Activated naive CD8-positive, alpha-beta T cell treated with anti-CD3 and anti-CD28 coated beads, Interleukin-2, amount 50 U/mL, for 24 hours (primary cell): Measurements from ENCODE around the gene USH1G.

Source experiments
- ATAC-seq: fragments of 150-1000 bp; cut with Tn5 transposase; one replicate; pipeline ENCODE4 v1.10.0; 2021
- DNase-seq: peaks from one replicate; pipeline ENCODE4 v3.0.0; 2021
- H3K27ac Mint-ChIP-seq: one replicate; pipeline ENCODE4 v1.8.0; 2021; ENCODE audit warnings: mild to moderate bottlenecking, mixed read lengths
- H3K27me3 Mint-ChIP-seq: one replicate; pipeline ENCODE4 v1.8.0; 2021; ENCODE audit warnings: mixed read lengths
- H3K36me3 Mint-ChIP-seq: one replicate; pipeline ENCODE4 v1.8.0; 2021; ENCODE audit warnings: low read depth, mixed read lengths
- H3K4me1 Mint-ChIP-seq: one replicate; pipeline ENCODE4 v1.8.0; 2021; ENCODE audit warnings: mixed read lengths
- H3K4me3 Mint-ChIP-seq: one replicate; pipeline ENCODE4 v1.8.0; 2021; ENCODE audit warnings: mild to moderate bottlenecking, moderate library complexity, mixed read lengths
- H3K9me3 Mint-ChIP-seq: one replicate; pipeline ENCODE4 v1.8.0; 2021; ENCODE audit warnings: mixed read lengths

The USH1G gene

DNA sequence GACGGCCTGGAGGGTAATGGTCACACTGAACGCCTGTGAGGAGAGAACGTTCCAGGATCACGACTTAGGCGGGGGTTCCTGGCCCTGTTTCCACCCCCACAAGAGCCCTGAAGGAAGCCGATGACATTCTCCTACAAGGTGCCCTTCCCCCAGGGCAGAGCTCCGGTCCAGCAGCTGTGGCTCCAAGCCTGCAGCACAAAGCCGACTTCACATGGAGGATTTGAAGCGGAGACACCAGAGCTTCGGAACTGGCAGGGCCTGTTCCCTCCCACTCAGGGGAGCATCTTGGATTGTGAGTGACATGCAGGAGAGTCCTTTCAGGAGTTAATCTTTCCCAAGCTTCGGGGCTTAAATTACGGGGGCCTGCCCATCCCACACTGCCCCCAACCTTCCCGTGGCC, 34.6 kb downstream of the USH1G start:
- no peak for ATAC-seq

DNA sequence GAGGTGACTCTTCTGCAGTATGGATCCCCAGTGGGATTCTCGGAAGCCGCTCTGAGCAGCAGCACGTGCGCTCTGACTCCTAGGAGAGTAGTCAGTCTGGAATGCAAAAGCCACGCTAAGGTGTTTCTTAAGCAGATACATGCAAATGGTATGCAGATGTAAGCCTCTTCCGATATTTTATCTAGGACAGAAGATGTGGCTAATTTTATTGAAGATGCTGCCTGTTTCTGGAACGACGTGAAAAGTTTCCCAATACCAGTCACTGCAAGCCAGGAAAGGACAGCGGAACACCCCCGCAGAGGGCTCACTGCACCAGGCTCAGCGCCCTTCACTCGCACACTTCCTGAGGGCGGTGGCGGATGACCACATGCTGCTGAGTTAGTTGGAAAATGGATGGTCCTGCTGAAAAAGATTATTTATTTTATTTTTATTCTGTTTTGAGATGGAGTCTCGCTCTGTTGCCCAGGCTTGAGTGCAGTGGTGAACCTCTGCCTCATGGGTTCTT, 39.8 kb downstream of the USH1G start:
- Mint-ChIP-seq H3K9me3 (no peaks in the 10 kb centered on the region), H3K36me3 (no peaks in the 10 kb centered on the region), H3K27ac (no peak overlapping the region), H3K4me3 (no peak overlapping the region), H3K4me1 (no peaks in the 10 kb centered on the region), H3K27me3 (peaks cover 18% of the 10 kb centered on the region)
- ATAC-seq (no peak), DNase-seq (no peak)

More for the DNA sequence above, 34.6 kb downstream of the USH1G start:
- Mint-ChIP-seq H3K27ac (no peak overlapping the region), H3K4me1 (no peaks in the 10 kb centered on the region), H3K27me3 (peaks cover 28% of the 10 kb centered on the region), H3K9me3 (no peaks in the 10 kb centered on the region), H3K4me3 (no peak overlapping the region), H3K36me3 (no peaks in the 10 kb centered on the region)
- DNase-seq: no peak

DNA sequence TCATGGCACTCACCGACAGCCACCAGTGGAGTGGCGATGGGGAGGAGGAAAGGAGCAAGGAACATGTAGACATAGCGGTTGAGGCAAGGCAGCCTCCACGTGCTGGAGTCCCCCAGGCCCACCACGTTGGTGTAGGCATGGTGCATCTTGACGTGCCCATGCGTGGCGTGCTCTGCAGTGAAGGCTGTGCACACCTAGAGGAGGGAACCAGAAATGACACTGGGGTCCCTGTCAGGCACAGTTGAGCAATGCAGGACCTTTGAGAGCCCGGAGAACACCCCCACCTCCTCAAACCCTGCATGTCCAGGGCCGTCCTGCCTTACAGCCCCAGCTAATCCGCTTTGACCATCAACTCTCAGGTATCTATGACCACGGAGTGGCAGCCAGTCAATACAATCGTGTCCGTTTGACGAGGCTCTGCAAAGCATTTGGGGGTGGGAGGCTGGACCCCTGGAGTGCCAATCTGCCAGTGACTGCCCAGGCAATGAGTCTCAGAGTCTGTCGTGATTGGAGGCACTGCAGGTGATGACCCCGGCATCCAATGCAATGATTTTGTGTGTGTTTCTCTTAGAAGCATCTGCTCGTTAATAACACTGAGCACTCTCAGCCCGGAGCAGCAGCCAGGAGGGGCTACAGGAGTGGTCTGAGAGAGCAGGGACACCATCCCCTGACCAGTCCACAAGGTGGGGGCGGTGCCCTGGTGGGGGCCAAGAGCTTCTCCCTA, 40.4 kb downstream of the USH1G start:
- Mint-ChIP-seq H3K27me3 (peaks cover 18% of the 10 kb centered on the region), H3K9me3 (no peaks in the 10 kb centered on the region)

DNA sequence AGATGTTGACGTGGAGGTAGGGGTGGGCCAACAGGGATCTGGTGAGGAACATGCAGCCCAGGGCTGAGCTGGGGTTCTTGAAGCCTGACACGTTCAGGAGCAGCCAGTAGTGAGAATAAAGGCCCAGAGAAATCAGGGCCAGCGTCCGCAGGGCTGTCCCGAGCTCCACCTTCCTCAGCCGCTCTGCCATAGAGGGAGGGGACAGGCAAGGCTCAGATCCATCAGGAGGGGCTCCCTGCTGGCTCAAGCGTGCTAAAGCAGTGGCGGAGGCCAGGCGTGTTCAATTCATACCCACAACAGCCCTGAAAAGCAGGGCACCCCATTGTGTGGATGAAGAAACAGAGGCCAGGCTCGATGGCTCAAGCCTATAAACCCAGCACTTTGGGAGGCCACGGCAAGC, 42.0 kb downstream of the USH1G start:
- H3K36me3 Mint-ChIP-seq: no peaks in the 10 kb centered on the region
- no peak overlapping the region for H3K27ac Mint-ChIP-seq
- ATAC-seq: no peak
- H3K27me3 Mint-ChIP-seq: peaks cover 14% of the 10 kb centered on the region
- H3K4me3 Mint-ChIP-seq: no peak overlapping the region
- no peaks in the 10 kb centered on the region for H3K4me1 Mint-ChIP-seq
- no peaks in the 10 kb centered on the region for H3K9me3 Mint-ChIP-seq
- DNase-seq: no peak

More for the DNA sequence above, 40.4 kb downstream of the USH1G start:
- Mint-ChIP-seq H3K4me3 (no peak overlapping the region), H3K36me3 (no peaks in the 10 kb centered on the region), H3K4me1 (no peaks in the 10 kb centered on the region), H3K27ac (no peak overlapping the region)
- DNase-seq (no peak), ATAC-seq (no peak)

DNA sequence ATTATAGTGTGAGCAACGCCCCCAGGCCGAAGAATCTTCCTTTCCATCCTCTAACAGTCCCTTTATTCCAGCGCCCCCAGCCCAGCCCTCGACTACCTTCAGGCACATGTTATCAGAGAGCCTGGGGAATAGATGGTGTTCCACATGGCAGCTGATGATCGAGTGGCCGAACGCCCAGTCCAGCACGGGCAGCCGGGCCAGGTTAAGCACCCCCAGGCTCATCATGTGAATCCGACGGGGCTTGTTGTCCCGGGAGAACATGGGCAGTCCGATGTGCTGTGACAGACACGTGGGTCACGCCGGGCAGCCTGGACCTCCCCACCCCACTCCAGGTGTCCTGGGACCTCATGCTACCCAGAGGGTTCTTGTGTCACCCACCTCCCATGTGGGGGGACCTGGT, 43.7 kb downstream of the USH1G start:
- Mint-ChIP-seq H3K9me3 (no peaks in the 10 kb centered on the region), H3K36me3 (no peaks in the 10 kb centered on the region)

DNA sequence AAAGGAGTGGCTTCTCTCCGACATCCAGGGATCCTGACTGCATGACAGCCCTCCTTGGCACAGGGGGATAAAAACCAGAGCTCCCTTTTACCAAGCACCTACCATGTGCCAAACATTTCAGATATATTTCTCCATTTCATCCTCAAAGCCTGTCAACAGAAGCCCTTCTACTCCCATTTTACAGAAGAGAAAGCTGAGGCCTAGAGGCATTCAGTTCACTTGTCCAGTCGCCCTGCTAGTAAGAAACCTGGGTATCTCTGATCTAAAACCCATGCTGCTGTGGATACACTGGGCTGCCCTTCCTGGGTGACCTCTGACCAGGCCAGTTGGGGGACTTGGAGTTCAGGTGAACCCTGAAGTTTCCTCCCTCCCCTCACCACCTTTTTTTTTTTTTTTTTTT, 44.4 kb downstream of the USH1G start:
- Mint-ChIP-seq H3K27me3 (peaks cover 3% of the 10 kb centered on the region), H3K4me1 (peaks cover 9% of the 10 kb centered on the region), H3K4me3 (no peak overlapping the region), H3K36me3 (no peaks in the 10 kb centered on the region), H3K9me3 (no peaks in the 10 kb centered on the region), H3K27ac (no peak overlapping the region)
- ATAC-seq (no peak), DNase-seq (no peak)

More for the DNA sequence above, 43.7 kb downstream of the USH1G start:
- Mint-ChIP-seq H3K4me1 (peaks cover 4% of the 10 kb centered on the region), H3K4me3 (no peak overlapping the region), H3K27me3 (peaks cover 3% of the 10 kb centered on the region), H3K27ac (no peak overlapping the region)
- ATAC-seq: no peak
- no peak for DNase-seq

DNA sequence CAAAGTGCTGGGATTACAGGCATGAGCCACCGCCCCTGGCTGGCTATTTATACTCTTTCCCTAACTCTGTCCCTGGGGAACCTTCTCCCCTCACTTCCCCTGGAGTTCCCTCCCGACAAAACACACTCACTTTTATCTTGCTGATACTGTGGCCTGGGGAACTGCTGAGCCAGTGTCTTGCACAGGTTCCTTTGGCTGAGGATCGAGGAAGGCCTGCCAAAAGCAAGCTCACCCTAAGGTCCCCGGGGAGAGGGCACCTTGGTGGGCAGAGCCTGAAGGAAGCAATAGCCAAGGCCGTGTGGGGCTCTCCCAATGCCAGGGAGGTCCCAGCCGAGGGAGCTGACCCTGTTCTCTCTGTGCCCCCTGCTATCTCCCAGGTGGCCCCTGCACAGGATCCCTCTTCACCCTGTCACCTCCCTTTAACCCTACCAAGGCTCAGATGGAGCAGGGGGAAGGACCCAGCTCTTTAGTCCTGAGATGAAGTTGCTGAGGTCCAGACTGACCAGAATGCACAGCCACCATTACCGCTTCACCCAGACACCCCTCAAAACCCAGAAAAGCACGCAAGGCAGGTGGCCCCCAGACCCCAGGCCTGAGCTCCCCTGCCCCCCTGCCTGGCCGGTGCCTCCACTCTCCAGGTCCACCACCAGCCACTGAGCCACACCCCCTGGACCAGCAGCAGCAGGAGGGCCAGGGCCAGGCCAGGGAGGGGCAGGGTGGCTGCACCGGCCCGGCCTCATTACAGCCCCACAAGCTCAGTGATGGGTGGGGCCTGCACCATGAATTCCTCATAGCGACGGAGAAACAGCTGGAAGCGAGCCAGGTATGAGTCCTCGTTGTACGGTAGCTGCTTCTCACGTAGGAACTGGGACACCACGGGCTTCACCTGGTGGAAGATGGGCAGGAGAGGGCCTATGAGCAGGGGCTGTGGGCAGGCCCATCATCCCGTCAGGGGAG, 45.2 kb downstream of the USH1G start:
- H3K27me3 Mint-ChIP-seq: peaks cover 6% of the 10 kb centered on the region
- no peaks in the 10 kb centered on the region for H3K36me3 Mint-ChIP-seq
- H3K27ac Mint-ChIP-seq: no peak overlapping the region
- no peak overlapping the region for H3K4me3 Mint-ChIP-seq
- H3K9me3 Mint-ChIP-seq: no peaks in the 10 kb centered on the region
- no peak for ATAC-seq
- H3K4me1 Mint-ChIP-seq: peaks cover 13% of the 10 kb centered on the region
- DNase-seq: no peak

DNA sequence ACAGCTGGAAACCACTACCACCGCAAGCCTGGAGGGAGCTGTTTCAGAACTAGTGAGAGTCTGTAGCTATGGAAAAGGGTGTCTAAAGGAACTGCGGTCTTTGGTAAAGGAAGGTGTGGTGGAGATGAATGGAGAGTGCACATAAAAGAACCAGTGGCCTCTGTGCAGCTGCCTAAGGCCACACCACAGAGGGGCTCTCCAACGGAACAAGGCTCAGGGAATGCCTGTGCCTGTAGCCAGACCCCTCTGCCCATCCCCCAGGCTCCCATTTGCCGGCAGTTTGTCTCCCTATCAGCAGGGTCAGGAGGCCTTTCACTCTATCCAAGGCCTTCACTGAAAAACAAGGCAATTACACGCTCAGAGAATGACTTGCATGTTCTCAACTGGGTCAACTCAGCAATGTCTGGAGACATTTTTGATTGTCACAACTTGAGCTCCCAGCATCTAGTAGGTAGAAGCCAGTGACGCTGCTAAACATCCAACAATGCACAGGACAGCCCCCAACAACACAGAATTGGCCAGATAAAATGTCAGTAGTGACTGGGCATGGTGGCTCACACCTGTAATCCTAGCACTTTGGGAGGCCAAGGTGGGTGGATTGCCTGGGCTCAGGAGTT, 47.0 kb downstream of the USH1G start:
- no peak for DNase-seq
- Mint-ChIP-seq H3K4me3 (no peak overlapping the region), H3K4me1 (peaks cover 21% of the 10 kb centered on the region), H3K9me3 (no peaks in the 10 kb centered on the region), H3K27ac (no peak overlapping the region), H3K27me3 (peaks cover 3% of the 10 kb centered on the region), H3K36me3 (no peaks in the 10 kb centered on the region)
- no peak for ATAC-seq

DNA sequence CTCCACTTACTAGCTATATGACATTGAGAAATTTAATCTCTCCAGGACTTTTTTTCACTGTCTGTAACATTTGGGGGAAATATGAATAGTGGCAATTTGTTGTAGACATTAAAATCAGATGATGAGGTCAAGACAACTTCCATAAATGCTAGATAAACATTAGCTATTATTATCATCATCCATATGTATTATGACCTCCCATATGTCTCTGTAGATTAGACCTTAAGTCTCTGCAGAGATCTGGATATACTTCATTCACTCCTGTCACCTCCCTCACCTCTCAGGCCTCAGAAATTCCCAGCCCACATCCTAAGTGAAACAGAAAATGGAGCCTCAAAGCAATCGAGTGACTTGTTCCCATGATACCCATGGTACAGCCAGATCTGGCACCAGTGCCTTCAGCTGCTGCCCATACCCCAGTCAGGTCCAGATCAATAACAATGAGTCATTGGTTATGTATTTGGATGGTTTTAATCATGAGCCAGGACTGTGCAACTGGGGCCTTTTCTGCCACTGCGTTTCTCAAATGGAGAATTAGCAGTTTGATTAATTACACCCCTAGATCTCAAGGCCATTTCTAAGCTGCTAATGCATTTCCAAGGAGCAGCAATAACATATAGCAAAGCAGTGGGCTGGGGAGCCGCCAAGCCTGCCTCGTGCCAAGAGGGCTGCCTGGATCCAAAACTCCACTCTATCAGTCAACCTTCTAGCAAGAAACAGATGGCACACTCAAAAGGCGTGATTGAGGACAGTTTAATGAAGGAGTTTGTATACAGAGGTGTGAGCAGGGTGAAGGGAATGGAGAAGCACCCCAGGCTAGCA, 47.7 kb downstream of the USH1G start:
- Mint-ChIP-seq H3K4me1 (peaks cover 21% of the 10 kb centered on the region), H3K4me3 (no peak overlapping the region), H3K27me3 (peaks cover 3% of the 10 kb centered on the region), H3K9me3 (no peaks in the 10 kb centered on the region), H3K36me3 (no peaks in the 10 kb centered on the region), H3K27ac (no peak overlapping the region)
- DNase-seq (no peak), ATAC-seq (no peak)

DNA sequence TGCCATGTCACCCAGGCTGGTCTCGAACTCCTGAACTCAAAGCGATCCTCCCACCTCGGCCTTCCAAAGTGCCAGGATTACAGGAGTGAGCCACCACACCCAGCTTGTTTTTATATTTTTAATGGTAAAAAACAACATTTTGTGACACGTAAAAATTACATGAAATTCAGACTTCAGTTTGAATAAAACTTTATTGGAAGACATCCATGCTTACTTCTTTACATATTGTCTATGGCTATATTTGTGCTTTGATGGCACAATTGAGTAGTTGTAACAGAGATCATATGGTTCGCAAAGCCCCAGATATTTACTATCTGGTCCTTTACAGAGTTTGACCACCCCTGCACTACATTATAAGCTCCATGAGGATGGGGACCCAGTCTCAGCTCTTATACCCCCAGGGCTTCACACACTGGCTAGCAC, 48.4 kb downstream of the USH1G start:
- no peak for ATAC-seq
- H3K27ac Mint-ChIP-seq: no peak overlapping the region
- no peak overlapping the region for H3K4me3 Mint-ChIP-seq
- H3K36me3 Mint-ChIP-seq: no peaks in the 10 kb centered on the region
- H3K4me1 Mint-ChIP-seq: peaks cover 21% of the 10 kb centered on the region
- no peaks in the 10 kb centered on the region for H3K9me3 Mint-ChIP-seq
- peaks cover 3% of the 10 kb centered on the region for H3K27me3 Mint-ChIP-seq
- no peak for DNase-seq

DNA sequence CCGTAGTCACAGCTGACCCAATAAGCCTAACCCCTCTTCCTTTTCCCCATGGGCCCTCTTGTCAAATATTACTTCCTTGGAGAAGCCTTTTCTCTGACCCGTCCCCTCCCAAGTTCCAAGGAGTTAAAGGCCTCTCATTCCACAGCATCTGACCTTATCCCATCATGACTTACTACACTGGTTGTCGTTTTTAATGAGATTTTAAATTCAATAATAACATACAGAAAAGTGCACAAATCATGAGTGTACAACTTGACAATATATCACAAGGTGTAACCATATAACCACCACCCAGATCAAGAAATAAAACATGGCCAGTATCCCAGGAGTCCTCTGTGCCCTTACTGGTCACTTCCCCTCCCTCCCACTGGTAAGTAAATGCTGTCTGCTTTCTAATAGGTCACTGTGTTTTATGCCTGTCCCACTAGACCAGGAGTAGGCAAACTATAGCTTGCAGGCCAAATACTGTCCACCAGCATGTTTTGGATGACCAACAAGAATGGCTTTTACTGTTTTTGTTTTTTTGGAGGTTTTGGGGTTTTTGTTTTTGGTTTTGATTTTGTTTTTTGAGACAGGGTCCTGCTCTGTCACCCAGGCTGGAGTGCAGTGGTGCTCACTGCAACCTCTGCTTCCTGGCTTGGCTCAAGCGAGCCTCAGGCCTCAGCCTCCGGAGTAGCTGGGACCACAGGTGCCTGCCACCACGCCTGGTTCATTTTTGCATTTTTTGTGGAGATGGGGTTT, 49.0 kb downstream of the USH1G start:
- peak overlapping the region; percentile 87 for H3K27ac Mint-ChIP-seq
- H3K36me3 Mint-ChIP-seq: no peaks in the 10 kb centered on the region
- peaks cover 3% of the 10 kb centered on the region for H3K27me3 Mint-ChIP-seq
- H3K9me3 Mint-ChIP-seq: no peaks in the 10 kb centered on the region
- DNase-seq (no peak), ATAC-seq (no peak)
- peaks cover 21% of the 10 kb centered on the region for H3K4me1 Mint-ChIP-seq
- H3K4me3 Mint-ChIP-seq: peak overlapping the region; percentile 97

DNA sequence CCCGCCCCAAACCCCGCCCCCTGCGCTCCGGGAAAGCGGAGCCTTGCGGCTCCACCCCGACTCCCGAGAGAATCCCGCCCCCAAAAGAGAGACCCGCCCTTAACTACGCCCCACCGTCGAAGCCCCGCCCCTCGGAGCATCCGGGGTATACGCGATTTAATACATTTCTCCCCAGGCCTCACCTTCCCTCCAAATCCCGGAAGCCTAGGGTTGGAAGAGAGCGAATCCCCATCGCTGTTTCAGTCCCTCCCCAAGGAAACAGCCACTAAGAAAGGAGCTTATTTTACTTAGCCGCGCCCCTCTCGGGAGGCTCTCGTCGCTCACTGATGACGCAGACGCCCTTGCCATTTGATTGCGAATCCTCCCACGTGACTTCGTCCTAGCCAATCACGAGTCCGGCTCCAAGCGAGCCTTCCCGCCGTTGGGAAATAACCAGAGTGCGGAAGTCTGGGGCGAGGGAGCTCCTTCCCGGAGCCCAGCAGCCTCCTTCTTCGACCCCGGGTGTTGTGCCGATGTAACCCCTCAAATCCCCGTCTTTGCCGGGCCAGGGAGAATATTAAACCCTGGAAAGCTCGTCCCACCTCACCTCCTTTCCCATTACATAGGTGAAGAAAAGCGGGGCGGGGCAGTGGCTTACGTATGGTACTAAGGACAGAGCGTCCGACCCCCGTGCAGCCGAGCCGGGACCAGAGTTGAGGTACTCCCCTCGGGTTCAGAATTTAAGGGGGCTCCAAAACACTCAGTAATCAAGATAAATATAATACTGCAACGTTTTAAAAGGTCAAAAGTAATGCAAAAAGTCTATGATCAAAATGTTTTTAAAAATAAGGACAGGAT, 49.8 kb downstream of the USH1G start:
- Mint-ChIP-seq H3K27me3 (peaks cover 3% of the 10 kb centered on the region), H3K4me3 (peak overlapping the region; percentile 97), H3K36me3 (no peaks in the 10 kb centered on the region), H3K27ac (peak overlapping the region; percentile 87), H3K9me3 (no peaks in the 10 kb centered on the region), H3K4me1 (peaks cover 21% of the 10 kb centered on the region)
- ATAC-seq (peak; percentile 95), DNase-seq (peak; percentile 99)
